Endometrial microvascular endothelial cells (primary cell): ENCODE measurements around the gene FNBP1L. TPM values are rescaled to one million over a fixed set of nuclear protein-coding genes. Genes with fewer than 3 reads are reported as not detected.

Experiments used
- in situ Hi-C: cut with HindIII; loops from 2 replicates; pipeline ENCODE4 v1.10.0; 2017; ENCODE audit warnings: low sequenced_read_pairs, low pct_unique_long_range_greater_than_20kb; ENCODE audit errors: inconsistent ontology term
- total RNA-seq: library from RNA; depleted of rRNA; stranded (reverse); fragments of >200 nt; gene quantifications from one replicate; pipeline ENCODE4 v1.2.3, GENCODE V29; 2015; ENCODE audit errors: inconsistent ontology term

The FNBP1L gene
- 27.9 TPM for total RNA-seq

DNA sequence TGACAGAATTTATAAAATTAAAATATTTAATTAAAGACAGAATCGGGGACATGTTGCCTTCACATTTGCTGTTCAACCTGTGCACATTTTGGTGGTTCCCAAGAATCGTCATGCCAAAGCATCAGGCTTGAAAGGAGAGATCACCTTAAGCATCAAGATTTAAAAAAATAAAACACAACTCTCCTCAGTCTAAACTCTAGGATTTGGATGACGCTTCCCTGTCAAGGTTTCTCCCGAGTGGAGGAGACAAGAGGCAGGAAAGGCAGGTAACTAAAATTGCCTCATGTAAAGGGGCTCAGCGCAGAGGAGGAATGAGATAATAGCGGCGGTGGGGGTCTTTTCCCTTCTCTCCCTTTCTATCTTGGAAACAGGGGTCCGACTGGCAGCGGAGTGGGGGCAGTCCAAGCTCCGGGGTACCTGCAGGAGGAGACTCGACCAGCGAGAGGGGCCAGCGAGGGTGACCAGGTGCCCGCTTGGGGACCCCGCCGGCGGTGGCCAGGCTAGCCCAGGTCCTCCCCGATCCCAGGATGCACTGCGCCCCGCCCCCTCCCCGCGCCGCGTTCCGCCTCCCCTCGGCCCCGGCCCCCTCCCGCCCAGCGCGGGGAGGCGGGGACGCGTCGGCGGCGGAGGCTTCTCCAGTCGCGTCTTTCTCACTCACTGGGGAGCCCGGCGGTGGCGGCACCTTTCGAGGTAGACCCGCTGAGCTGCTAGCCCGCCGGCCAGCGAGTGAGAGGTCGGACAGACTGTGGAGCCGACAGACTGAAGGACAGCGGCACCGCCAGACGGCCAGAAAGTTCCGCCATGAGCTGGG, at the start of gene FNBP1L:
Gene FNBP1L, plus strand, starts transcription at position 638 of the 811 bp plus-strand sequence. Its CDS starts 164 bp downstream, at position 802.
- in situ Hi-C loops, result no loop called here

DNA sequence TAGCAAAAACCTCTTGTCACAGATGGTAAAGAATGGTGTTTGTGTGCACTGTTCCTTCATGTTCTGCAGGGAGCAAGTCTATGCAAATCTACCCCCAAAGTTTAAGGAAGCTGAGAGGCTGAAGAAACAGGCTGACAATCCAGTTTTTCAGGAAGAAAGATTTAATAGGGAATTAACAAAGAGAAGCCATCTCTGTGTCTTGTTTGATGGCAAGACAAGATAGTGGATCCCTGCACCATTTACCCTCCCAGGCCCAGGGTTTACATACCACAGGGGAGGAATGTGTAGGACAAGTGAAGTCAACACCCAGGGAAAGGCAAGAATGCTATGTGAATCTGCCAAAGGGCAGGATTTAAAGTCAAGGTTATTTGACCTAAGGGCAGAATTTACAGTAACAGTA, 48.1 kb upstream of the FNBP1L start:
- in situ Hi-C loops, result no loop called here

DNA sequence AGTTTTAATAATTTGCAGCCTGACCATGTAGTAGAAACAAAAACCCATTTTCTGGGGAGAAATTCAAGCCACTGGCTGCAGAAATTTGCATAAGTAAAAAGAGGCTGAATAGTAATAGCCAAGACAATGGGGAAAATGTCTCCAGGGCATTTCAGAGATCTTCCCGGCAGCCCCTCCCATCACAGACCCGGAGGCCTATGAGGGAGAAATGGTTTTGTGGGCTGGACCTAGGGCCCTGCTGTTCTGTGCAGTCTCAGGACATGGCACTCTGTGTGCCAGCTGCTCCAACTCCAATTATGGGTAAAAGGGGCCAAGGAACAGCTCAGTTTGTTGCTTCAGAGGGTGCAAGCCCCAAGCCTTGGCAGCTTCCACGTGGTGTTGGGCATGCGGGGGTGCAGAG, 39.7 kb upstream of the FNBP1L start:
- in situ Hi-C loops, result no loop called here

DNA sequence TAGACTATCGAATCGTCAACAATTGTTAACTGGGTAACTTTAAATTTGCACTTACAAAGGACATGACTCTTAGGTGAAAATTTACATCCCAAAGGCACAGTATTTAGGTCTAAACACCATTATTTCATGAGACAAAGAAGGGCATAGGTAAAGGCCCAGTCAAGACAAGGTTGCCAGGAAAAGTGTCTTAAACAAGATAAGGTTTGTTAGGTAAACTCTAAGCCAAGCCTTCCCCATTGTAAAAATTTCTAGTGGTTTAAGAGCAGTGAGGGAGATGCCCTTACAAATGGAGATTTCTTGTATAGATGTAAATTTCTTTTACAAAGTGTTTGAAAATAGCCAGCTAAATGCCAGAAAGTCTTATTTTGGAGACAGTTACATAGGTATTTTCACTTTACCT, 36.9 kb upstream of the FNBP1L start:
- in situ Hi-C loops, result no loop called here

DNA sequence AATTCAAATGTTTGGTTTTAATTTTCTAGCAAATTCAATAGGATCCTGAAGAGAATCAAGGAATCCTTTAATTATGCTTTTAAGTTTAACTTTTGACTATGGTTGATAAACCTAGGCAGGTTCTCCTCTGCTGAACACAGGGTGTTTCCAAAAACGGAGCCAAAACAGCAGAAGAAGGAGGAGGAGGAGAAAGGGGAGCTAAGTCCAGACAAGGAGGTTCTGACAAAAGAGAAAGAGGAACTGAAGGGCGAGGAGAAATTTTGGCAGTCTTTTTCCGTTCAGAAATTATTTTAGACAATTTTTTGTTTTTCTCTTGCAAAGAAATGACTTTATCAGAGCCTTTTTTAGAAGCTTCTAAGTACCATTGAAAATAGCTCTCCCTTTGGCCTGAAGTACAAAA, 33.2 kb upstream of the FNBP1L start:
- in situ Hi-C loops, result no loop called here

DNA sequence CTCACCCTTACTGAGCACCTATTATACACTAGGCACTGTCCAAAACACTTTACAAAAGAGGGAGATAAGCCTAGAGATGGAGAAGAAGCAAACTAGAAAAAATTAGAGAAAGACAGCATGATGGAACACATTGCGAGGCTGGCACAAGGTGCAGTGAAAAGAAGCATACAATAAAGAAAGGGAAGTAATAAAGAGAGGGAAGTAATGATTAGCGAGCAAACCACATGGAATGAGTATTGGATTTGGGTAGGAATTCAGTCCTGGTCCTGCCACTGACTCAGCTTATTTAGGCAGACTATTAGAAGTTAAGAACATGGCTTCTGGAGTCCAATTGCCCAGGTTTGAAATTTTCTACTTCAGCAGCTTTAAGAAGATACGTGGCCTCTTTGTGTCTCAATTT, 32.6 kb upstream of the FNBP1L start:
- in situ Hi-C loops, result no loop called here

DNA sequence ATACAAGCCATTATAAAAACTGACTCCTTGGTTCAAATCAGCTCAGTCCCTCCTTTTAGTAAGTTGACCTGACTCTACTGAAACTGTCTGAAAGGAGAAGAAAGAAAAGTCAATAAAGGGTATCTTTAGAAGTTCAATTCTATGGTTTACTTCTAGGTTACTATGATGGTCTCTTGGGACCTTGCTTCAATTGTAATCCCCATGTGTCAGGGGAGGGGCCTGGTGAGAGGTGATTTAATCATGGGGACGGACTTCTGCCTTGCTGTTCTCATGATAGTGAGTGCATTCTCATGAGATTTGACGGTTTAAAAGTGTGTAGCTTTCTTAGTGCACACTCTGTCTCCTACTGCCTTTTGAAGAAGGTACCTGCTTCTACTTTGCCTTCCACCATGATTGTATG, 31.7 kb upstream of the FNBP1L start:
- in situ Hi-C loops, result no loop called here

DNA sequence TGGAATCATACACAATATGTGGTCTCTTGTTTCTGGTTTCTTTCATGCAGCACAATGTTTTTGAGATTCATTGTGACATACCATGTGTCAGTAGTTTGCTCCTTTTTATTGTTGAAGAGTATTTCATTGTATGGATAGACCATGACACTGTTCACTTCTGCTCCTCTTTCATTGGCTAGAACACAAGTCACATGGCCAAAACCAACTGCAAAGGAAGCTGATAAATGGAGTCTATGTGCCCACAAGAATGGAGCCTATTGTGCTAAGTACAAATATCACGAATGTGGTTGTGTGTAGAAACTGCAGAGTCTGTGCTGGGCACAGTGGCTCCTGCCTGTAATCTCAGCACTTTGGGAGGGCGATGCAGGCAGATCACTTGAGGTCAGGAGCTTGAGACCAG, 28.6 kb upstream of the FNBP1L start:
- in situ Hi-C loops, result no loop called here

DNA sequence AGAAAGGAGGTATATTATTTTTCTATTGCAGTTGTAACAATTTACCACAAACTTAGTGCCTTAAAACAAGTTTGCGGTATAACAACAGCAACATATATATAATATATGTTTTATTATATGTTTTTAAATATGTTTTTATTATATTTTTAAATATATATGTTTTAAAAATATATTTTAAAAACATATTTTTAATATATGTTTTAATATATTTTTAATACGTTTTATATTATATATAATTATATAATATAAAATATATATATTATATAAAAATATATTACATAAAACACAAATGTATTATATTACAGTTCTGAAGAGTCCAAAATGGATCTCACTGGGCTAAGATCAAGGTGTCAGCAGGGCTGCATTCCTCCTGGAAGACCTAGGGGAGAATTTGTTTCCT, 27.5 kb upstream of the FNBP1L start:
- in situ Hi-C loops, result no loop called here

DNA sequence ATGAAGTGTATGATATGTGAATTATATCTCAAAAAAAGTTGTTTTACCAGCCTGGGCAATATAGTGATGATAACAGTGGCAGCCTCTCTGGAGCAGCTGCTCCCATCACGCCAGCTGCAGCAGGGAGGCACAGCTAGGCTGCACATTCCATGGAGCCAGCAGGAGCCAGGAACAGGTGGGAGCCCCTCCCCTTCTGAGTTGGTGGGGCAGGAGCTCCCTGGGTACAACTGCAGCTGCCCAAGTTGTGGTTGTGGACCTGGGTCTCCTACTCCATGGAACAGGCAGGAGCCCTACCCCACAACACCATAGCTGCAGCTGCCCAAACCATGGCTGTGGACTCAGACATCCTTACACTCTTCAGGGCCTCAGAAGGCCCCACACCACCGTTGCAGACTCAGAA, 21.7 kb upstream of the FNBP1L start:
- in situ Hi-C loops, result no loop called here

DNA sequence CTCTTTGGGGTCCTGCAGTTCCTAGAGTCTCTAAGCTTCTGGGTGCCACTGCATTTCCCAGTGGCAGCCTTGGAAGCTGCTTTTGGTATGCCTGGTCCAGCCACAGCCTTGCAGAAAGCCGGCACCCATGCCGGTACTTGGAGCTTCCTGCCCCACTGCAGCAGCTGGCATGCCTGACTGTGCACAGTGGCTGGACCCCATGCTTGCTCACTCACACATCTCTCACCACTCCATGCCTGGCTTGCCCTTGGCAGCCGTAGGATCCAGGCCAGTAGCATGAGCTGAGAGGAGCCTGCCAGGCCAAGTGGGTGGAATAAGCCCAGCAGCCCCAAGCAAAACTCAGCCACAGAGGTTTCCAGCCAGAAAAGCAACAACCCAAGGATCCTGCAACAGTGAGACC, 20.3 kb upstream of the FNBP1L start:
- in situ Hi-C loops, result no loop called here

DNA sequence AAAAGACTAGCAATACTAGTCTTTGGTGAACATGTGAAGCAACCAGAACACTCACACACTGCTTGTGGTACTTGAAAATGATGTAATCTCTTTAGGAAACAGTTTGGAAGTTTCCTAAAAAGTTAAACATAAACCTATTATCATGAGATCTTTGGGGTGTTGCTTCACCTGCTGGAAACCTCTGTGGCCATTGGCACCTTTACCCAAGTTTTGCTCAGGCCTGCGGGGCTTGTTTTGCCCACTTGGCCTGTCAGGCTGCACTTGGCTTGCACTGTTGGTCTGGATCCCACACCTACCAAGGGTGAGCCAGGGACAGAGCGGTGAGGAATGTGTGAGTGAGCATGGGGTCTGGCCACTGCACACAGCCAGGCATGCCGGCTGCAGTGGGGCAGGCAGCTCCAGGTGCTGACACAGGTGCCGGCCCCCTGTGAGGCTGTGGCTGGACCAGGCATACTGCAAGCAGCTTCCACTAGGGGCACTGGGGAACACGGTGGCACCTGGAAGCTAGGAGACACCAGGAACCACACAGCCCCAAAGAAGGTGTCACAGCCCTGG, 14.4 kb upstream of the FNBP1L start:
- in situ Hi-C loops, result no loop called here

DNA sequence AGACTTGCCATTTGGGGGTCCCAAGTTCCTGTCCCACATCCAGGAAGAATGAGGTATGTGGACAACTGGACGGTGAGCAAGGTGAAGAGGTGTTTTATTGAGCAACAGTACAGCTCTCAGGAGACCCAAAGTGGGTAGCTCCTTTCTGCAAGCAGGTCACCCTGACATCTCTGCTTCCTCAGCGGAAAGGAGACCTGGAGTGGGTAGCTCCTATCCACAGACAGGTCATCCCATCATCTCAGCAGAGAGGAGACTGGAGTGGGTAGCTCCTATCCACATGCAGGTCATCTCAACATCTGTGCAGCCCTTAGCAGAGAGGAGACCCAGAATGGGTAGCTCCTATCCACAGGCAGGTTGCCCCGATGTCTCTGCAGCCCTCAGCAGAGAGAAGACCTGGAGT, 13.8 kb upstream of the FNBP1L start:
- in situ Hi-C loops, result no loop called here

DNA sequence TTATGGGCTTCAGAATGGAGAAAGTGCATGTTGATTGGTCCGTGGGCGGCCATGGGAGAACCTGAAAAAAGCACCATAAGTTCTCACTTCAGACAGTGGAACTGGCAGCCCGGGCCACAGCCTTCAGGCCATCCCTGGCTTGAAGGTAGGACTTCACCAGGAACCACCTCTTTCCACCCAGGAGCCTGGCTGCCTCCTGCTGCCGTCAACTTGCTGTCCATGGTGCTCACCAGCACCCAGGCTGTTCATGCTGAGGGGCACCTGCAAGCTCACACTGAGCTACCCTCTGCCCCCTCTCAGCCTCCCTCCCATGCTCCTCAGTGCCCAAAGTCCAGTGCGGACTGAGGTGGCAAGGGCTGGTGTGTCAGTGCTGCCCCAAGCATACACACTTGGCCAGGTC, 12.9 kb upstream of the FNBP1L start:
- in situ Hi-C loops, result no loop called here

DNA sequence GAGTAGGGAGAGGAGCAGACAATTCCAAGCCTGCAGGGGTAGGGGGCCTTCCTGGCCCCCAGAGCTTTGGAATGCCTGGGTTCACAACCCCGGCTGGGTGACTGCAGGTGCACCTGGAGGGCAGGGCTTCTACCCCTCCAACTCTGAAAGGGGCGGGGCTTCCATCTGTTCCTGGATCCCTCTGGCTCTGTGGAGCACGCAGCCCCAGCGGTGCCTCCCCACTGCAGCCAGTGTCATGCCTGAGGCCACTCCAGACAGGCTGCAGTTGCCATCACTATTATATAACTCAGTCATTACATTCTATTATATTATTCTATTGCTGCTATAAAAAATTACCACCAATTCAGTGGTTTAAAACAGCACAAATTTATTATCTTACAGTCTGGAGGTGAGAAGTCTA, 12.5 kb upstream of the FNBP1L start:
- in situ Hi-C loops, result no loop called here

DNA sequence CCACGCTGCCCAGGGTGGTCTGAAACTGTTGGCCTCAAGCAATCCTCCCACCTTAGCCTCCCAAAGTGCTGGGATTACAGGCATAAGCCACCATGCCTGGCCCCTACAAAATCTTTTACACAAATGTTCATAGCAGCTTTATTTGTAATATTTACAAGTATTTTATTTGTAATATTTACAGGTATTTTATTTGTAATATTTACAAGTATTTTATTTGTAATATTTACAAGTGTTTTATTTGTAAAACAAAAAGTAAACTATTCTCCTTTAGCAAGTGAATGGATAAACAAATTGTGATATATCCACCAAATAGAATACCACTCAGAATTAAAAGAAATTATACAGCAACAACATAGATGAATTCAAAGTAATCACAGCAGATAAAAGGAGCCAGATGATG, 11.4 kb upstream of the FNBP1L start:
- in situ Hi-C loops, result no loop called here

DNA sequence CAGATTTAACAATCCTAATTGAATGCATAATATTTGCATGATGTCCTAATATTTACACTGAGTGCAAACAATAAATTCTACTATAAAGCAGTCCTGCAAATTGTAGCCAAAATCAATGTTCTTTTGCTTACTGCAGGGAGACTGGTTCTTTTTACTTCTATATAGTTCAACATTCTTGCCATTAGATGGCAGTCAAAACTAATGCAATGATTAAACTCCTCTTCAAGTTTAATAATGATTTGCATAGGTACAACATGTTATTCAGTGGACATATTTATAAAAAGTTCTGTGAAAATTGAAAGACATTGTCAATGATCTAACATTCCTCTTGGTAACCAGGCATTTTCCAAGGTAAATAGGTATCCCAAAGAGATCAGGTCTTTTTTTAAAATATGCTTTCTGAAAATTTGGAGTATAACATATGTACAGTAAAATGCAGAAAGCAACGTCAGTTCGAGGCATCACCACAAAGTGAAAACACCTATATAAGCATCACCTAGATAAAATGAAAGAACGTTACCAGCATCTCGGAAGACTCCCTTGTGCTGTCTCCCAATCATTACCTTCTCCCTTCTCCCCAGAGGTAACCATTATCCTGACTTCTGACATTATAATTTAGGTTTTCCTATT, 9.8 kb upstream of the FNBP1L start:
- in situ Hi-C loops, result no loop called here

DNA sequence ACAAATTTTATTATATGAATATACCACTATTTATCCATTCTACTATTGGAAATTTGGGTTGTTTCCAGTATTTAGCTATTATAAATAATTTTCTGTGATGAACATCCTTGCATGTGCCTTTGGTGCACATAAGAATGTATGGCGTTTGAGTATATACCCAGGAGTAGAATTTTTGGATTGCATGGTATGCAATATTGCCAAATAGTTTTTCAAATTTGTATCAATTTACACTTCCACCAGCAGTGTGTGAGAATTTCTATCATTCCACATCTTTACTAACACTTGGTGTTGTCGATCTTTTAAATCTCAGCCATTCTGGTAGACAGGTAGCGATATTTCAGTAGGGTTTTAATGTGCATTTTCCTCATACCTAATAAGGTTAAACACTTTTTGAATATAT, 9.2 kb upstream of the FNBP1L start:
- in situ Hi-C loops, result no loop called here

DNA sequence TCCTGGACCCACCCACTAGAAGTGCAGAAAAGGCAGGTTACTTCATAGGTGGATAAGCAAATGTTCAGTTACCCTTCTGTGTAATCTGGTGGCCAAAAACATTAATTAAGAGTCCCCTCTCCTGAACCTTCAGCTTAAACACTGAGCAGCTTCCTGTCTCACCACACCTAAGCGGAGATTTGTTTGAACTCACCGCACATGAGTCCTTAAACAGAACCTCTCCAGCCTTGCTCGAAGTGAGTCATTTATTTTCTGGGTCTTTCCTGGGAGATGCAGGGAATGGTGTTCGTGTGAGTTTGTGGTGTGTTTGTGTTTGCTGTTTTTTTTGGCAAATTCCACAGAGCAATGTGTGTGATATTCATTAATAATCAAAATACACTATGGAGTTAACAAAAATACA, 7.6 kb upstream of the FNBP1L start:
- in situ Hi-C loops, result no loop called here

DNA sequence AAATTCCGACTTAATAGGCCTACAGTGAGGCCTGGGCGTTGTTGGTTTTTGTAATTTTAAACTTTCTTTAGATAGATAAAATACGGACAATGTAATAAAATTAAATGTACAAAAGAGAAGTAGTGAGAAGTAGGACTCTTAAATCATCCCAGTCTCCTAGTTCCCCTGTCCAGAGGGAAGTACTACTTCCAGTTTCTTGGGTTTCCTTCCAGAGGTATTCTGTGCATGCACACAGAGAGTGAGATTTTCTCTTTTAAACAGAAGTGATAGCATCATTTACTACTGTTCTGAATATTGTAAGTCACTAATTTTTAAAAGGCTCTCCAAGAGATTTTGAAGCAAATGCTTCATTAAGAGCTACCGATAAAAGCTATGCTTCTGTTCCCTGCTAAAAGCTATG, 7.2 kb upstream of the FNBP1L start:
- in situ Hi-C loops, result no loop called here
